ENCODE results near the gene OR1Q1.
"Not testable (repeated sequence)": the region's sequence is repeated elsewhere in the genome, so short reads cannot be mapped to it uniquely, and the experiment has no call there.

- TF ChIP-seq CTCF (IDR thresholded peaks at IDR 0.05); POLR2AphosphoS5 (IDR thresholded peaks at IDR 0.05; ENCODE audit: low read depth, low read length); REST (IDR thresholded peaks at IDR 0.05; ENCODE audit: insufficient read depth in 1 of 2, low read depth in 2 of 2, low read length in 1 of 2); TCF7L2 (IDR thresholded peaks at IDR 0.05; ENCODE audit: low read depth, low read length); SIN3A (IDR thresholded peaks at IDR 0.05; ENCODE audit: borderline replicate concordance, insufficient read depth, low read depth, low read length): not testable (repeated sequence)
Measured at GRCh38 chr9:122583284-122583683, 31.3 kb upstream of the OR1Q1 start, which contains the start of gene OR1L8.
